Panc1 (cell line): ENCODE data around the gene USP32. TPM values are rescaled to one million over a fixed set of nuclear protein-coding genes. Genes with fewer than 3 reads are reported as not detected.

Experiments used
- ATAC-seq: fragments of 200-7000 bp; cut with Tn5 transposase; 2 replicates; pipeline ENCODE4 v1.9.1; 2020; ENCODE audit warnings: mild to moderate bottlenecking, moderate library complexity
- BruUV-seq: library from RNA; stranded (reverse); fragments of 400-500 nt; replicated peaks from 2 replicates; lab custom pipeline; 2021; lab: Mats Ljungman, UMichigan
- CTCF ChIA-PET: fragments of 300-600 bp; sonication (Branson Sonifier 250); formaldehyde crosslinking; loops from one replicate; lab custom pipeline; 2022; ENCODE audit warnings: antibody characterized with exemption; lab: Charles Lee
- POLR2A ChIA-PET: fragments of 300-600 bp; sonication (Branson Sonifier 250); formaldehyde crosslinking; loops from one replicate; lab custom pipeline; 2022; ENCODE audit warnings: antibody characterized with exemption; lab: Charles Lee
- DNase-seq: peaks from one replicate; pipeline ENCODE4 v3.0.0-alpha.2; 2010; ENCODE audit warnings: low read depth, low spot score
- H3K27ac ChIP-seq: 2 replicates; pipeline ENCODE4 v1.5.1; 2011; ENCODE audit warnings: mild to moderate bottlenecking, low read length, inconsistent platforms
- H3K27me3 ChIP-seq: fragments of 200-500 bp; sonication (Bioruptor generic); 2 replicates; pipeline ENCODE4 v1.6.0; 2014; ENCODE audit warnings: low read length, inconsistent platforms; ENCODE audit not compliant: control insufficient read depth, insufficient read depth
- H3K36me3 ChIP-seq: fragments of 200-500 bp; sonication (Bioruptor generic); 2 replicates; pipeline ENCODE4 v1.5.1; 2014; ENCODE audit warnings: inconsistent platforms, mild to moderate bottlenecking, low read length, moderate library complexity; ENCODE audit not compliant: control insufficient read depth, insufficient read depth
- H3K4me1 ChIP-seq: 2 replicates; pipeline ENCODE4 v1.5.1; 2011; ENCODE audit warnings: inconsistent platforms, mild to moderate bottlenecking, low read length, moderate library complexity; ENCODE audit not compliant: control insufficient read depth, insufficient read depth
- H3K4me3 ChIP-seq, 2 experiments: 2 replicates each; pipeline ENCODE4 v1.5.1; 2011 to 2012; ENCODE audit warnings: low read depth in 2 of 2, low read length in 2 of 2, mild to moderate bottlenecking in 2 of 2, inconsistent platforms in 1 of 2, moderate library complexity in 1 of 2
- H3K9me3 ChIP-seq: fragments of 200-500 bp; sonication (Bioruptor generic); 2 replicates; pipeline ENCODE4 v1.5.1; 2014; ENCODE audit warnings: low read depth, mild to moderate bottlenecking, inconsistent platforms, low read length, moderate library complexity; ENCODE audit not compliant: control insufficient read depth, insufficient read depth
- POLR2AphosphoS5 ChIP-seq: IDR thresholded peaks from 2 replicates; pipeline ENCODE4 v1.6.1; 2012; ENCODE audit warnings: mild to moderate bottlenecking, low read depth, low read length, moderate library complexity
- REST ChIP-seq, 2 experiments: IDR thresholded peaks; 2 replicates each; pipeline ENCODE4 v1.6.1; 2011 to 2012; ENCODE audit warnings: low read depth in 2 of 2, control low read depth in 1 of 2, low read length in 1 of 2, mild to moderate bottlenecking in 1 of 2, moderate library complexity in 1 of 2; ENCODE audit not compliant: insufficient read depth in 1 of 2
- SIN3A ChIP-seq: IDR thresholded peaks from 2 replicates; pipeline ENCODE4 v1.6.1; 2012; ENCODE audit warnings: low read depth, mild to moderate bottlenecking, low read length, moderate library complexity, borderline replicate concordance; ENCODE audit not compliant: insufficient read depth
- TCF7L2 ChIP-seq: IDR thresholded peaks from 2 replicates; pipeline ENCODE4 v1.6.1; 2011; ENCODE audit warnings: mild to moderate bottlenecking, low read depth, low read length, inconsistent platforms
- in situ Hi-C: cut with HindIII; loops from 2 replicates; pipeline ENCODE4 v1.10.0; 2016; ENCODE audit warnings: low sequenced_read_pairs, low pct_unique_long_range_greater_than_20kb
- intact Hi-C: fragments of 100-400 bp; cut with micrococcal nuclease; formaldehyde crosslinking; loops from one replicate; pipeline ENCODE4 v1.10.0; 2022; ENCODE audit not compliant: unreplicated experiment
- total RNA-seq: library from RNA; stranded (reverse); gene quantifications from one replicate; pipeline ENCODE4 v1.2.1, GENCODE V29; 2021; ENCODE audit not compliant: unreplicated experiment
- TF ChIP-seq, protein P1 (sequence below): fragments of 450-650 bp; IDR thresholded peaks from 2 replicates; pipeline ENCODE4 v1.5.1; 2017; ENCODE audit warnings: mild to moderate bottlenecking

USP32 gene
- total RNA-seq, 1 experiment from 2014 or later, result 45.5 TPM

- in situ Hi-C loops, result no loop called here
- BruUV-seq, result no TSS peak
Measured at GRCh38 chr17:60164697-60165096, 227.2 kb downstream of the USP32 start.

DNA sequence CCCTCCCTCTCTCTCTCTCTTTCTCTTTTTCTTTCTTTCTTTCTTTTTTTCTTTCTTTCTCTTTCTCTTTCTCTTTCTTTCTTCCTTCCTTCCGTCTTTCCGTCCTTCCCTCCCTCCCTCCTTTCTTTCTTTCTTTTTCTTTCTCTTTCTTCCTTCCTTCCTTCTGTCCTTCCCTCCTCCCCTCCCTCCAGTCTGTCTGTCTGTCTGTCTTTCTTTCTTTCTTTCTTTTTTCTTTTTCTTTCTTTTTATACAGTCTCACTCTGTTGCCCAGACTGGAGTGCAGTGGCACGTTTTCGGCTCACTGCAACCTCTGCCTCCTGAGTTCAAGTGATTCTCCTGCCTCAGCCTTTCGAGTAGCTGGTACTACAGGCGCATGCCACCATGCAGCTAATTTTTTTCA, 227.8 kb downstream of the USP32 start:
- BruUV-seq, result no TSS peak
- no peak for DNase-seq
- no peak for ATAC-seq
- intact Hi-C loops, result no loop called here
- no peak overlapping the region for H3K4me3 ChIP-seq
- no peak overlapping the region for H3K27ac ChIP-seq
- no peak for TF ChIP-seq REST (IDR thresholded peaks at IDR 0.05; ENCODE audit: insufficient read depth in 1 of 2, low read depth in 2 of 2, low read length in 1 of 2)
- TF ChIP-seq TCF7L2, result no peak
- no peak for TF ChIP-seq SIN3A
- TF ChIP-seq, protein P1, sequence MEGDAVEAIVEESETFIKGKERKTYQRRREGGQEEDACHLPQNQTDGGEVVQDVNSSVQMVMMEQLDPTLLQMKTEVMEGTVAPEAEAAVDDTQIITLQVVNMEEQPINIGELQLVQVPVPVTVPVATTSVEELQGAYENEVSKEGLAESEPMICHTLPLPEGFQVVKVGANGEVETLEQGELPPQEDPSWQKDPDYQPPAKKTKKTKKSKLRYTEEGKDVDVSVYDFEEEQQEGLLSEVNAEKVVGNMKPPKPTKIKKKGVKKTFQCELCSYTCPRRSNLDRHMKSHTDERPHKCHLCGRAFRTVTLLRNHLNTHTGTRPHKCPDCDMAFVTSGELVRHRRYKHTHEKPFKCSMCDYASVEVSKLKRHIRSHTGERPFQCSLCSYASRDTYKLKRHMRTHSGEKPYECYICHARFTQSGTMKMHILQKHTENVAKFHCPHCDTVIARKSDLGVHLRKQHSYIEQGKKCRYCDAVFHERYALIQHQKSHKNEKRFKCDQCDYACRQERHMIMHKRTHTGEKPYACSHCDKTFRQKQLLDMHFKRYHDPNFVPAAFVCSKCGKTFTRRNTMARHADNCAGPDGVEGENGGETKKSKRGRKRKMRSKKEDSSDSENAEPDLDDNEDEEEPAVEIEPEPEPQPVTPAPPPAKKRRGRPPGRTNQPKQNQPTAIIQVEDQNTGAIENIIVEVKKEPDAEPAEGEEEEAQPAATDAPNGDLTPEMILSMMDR, result no peak
- TF ChIP-seq POLR2AphosphoS5, result no peak
- H3K27me3 ChIP-seq, result no peaks in the 10 kb centered on the region
- no peaks in the 10 kb centered on the region for H3K9me3 ChIP-seq
- peaks cover 23% of the 10 kb centered on the region for H3K4me1 ChIP-seq
- H3K36me3 ChIP-seq, result no peaks in the 10 kb centered on the region
- ChIA-PET CTCF (no interaction called here), POLR2A (no interaction called here)
- in situ Hi-C loops, result no loop called here

More at GRCh38 chr17:60164697-60165096, 227.2 kb downstream of the USP32 start:
- intact Hi-C loops, result no loop called here
- Histone ChIP-seq H3K36me3 (no peaks in the 10 kb centered on the region), H3K27me3 (no peaks in the 10 kb centered on the region), H3K4me1 (peaks cover 23% of the 10 kb centered on the region), H3K9me3 (no peaks in the 10 kb centered on the region), H3K27ac (no peak overlapping the region), H3K4me3 (no peak overlapping the region)
- TF ChIP-seq TCF7L2 (no peak), SIN3A (no peak), REST (IDR thresholded peaks at IDR 0.05; ENCODE audit: insufficient read depth in 1 of 2, low read depth in 2 of 2, low read length in 1 of 2) (no peak), POLR2AphosphoS5 (no peak)
- TF ChIP-seq, protein P1, result no peak
- ATAC-seq (no peak), DNase-seq (no peak)
- CTCF ChIA-PET, result no interaction called here
- POLR2A ChIA-PET, result no interaction called here
